H1 (cell line): ENCODE measurements around the gene ALAS1. TPM values are rescaled to one million over a fixed set of nuclear protein-coding genes. Genes with fewer than 3 reads are reported as not detected.
"Not testable (repeated sequence)": the region's sequence is repeated elsewhere in the genome, so short reads cannot be mapped to it uniquely, and the experiment has no call there.

Experiments
- CTCF ChIA-PET: fragments of 300-600 bp; sonication (Branson Sonifier 250); formaldehyde crosslinking; loops from one replicate; lab custom pipeline; 2021; ENCODE audit not compliant: partially characterized antibody; lab: Charles Lee
- POLR2A ChIA-PET: fragments of 300-600 bp; sonication (Branson Sonifier 250); formaldehyde crosslinking; loops from one replicate; lab custom pipeline; 2021; ENCODE audit warnings: inconsistent platforms; ENCODE audit not compliant: partially characterized antibody; lab: Charles Lee
- DNase-seq, 2 experiments: peaks; one replicate each; pipeline versions ENCODE4 v3.0.0 to v3.0.0-alpha.2; 2010 to 2022; ENCODE audit warnings: low spot score in 2 of 2, low read depth in 1 of 2, mixed read lengths in 1 of 2
- FAIRE-seq: peaks from 2 replicates; lab custom pipeline; 2011; peaks lifted over from hg19 to GRCh38; lab: Jason Lieb, UNC
- H2AFZ ChIP-seq: 2 replicates; pipeline ENCODE4 v1.8.1; 2012; ENCODE audit warnings: low read length, inconsistent platforms
- H2AK5ac ChIP-seq: 2 replicates; pipeline ENCODE4 v1.6.1; 2013; ENCODE audit warnings: low read depth, low read length
- H2BK120ac ChIP-seq: replicated peaks from 2 replicates; pipeline ENCODE3; 2013; ENCODE audit warnings: low read depth, low read length, inconsistent platforms
- H2BK12ac ChIP-seq: 2 replicates; pipeline ENCODE4 v1.6.1; 2013; ENCODE audit warnings: low read depth, low read length
- H2BK15ac ChIP-seq: 2 replicates; pipeline ENCODE4 v1.6.1; 2013; ENCODE audit warnings: low read length
- H2BK20ac ChIP-seq: 2 replicates; pipeline ENCODE4 v1.6.1; 2013; ENCODE audit warnings: low read length
- H2BK5ac ChIP-seq: 2 replicates; pipeline ENCODE4 v1.6.1; 2013; ENCODE audit warnings: low read depth, low read length
- H3K14ac ChIP-seq: 2 replicates; pipeline ENCODE4 v1.6.1; 2013; ENCODE audit warnings: inconsistent platforms; ENCODE audit not compliant: insufficient read length
- H3K18ac ChIP-seq: 2 replicates; pipeline ENCODE4 v1.6.1; 2013; ENCODE audit warnings: low read length; ENCODE audit errors: extremely low read depth
- H3K23ac ChIP-seq: 2 replicates; pipeline ENCODE4 v1.6.1; 2013; ENCODE audit warnings: inconsistent platforms; ENCODE audit not compliant: insufficient read length
- H3K23me2 ChIP-seq: 2 replicates; pipeline ENCODE4 v1.6.1; 2013; ENCODE audit warnings: low read depth, low read length
- H3K27ac ChIP-seq: 2 replicates; pipeline ENCODE4 v1.6.1; 2011; ENCODE audit warnings: low read depth, low read length, inconsistent platforms
- H3K27me3 ChIP-seq, 4 experiments: replicated peaks in 1 of 4; 1 replicate in 1 of 4; 2 replicates in 3 of 4; pipeline versions ENCODE4 v1.6.1 to v1.8.1; 2011 to 2013; ENCODE audit warnings: low read length in 3 of 4, mild to moderate bottlenecking in 3 of 4, inconsistent platforms in 2 of 4, mixed read lengths in 2 of 4, moderate library complexity in 1 of 4; ENCODE audit not compliant: control insufficient read depth in 3 of 4, insufficient read depth in 3 of 4; ENCODE audit errors: extremely low read depth in 1 of 4
- H3K36me3 ChIP-seq, 4 experiments: 2 replicates each; pipeline versions ENCODE4 v1.6.1 to v1.8.1; 2011 to 2013; ENCODE audit warnings: mild to moderate bottlenecking in 4 of 4, low read length in 3 of 4, moderate library complexity in 2 of 4, control low read depth in 1 of 4, inconsistent platforms in 1 of 4; ENCODE audit not compliant: insufficient read depth in 4 of 4, control insufficient read depth in 2 of 4
- H3K4ac ChIP-seq: replicated peaks from 2 replicates; pipeline ENCODE3; 2013; ENCODE audit warnings: low read length, low read depth, mixed read lengths, inconsistent platforms; ENCODE audit not compliant: insufficient read length
- H3K4me1 ChIP-seq, 4 experiments: replicated peaks in 1 of 4; 1 replicate in 1 of 4; 2 replicates in 3 of 4; pipeline versions ENCODE4 v1.6.1 to v1.8.1; 2011 to 2013; ENCODE audit warnings: low read length in 3 of 4, inconsistent platforms in 2 of 4, mixed read lengths in 1 of 4; ENCODE audit not compliant: insufficient read depth in 4 of 4, control insufficient read depth in 3 of 4
- H3K4me2 ChIP-seq, 2 experiments: 2 replicates each; pipeline versions ENCODE4 v1.6.1 to v1.8.1; 2011 to 2013; ENCODE audit warnings: low read depth in 2 of 2, low read length in 2 of 2, control low read depth in 1 of 2, inconsistent platforms in 1 of 2, mild to moderate bottlenecking in 1 of 2; ENCODE audit not compliant: insufficient read depth in 1 of 2
- H3K4me3 ChIP-seq, 4 experiments: fragments of 200-600, 300-600 bp in 1 of 4; sonication (generic), shearing (Covaris generic), sonication (Bioruptor Twin) in 1 of 4; 2 replicates each; pipeline versions ENCODE4 v1.5.1 to v1.8.1; 2011 to 2016; ENCODE audit warnings: low read length in 4 of 4, low read depth in 3 of 4, control low read depth in 2 of 4, inconsistent platforms in 2 of 4, mild to moderate bottlenecking in 2 of 4, mixed read lengths in 1 of 4, moderate library complexity in 1 of 4; ENCODE audit not compliant: insufficient read depth in 2 of 4; ENCODE audit errors: extremely low read depth in 1 of 4
- H3K56ac ChIP-seq: replicated peaks from 2 replicates; pipeline ENCODE3; 2013; ENCODE audit warnings: low read depth, mild to moderate bottlenecking, mixed read lengths, low read length, inconsistent platforms; ENCODE audit not compliant: insufficient read length
- H3K79me1 ChIP-seq: 2 replicates; pipeline ENCODE4 v1.6.1; 2013; ENCODE audit warnings: low read depth, low read length, control low read depth
- H3K79me2 ChIP-seq, 2 experiments: 2 replicates each; pipeline versions ENCODE4 v1.6.1 to v1.8.1; 2012 to 2013; ENCODE audit warnings: low read length in 2 of 2, mild to moderate bottlenecking in 2 of 2, inconsistent platforms in 1 of 2; ENCODE audit not compliant: insufficient read depth in 2 of 2, control insufficient read depth in 1 of 2
- H3K9ac ChIP-seq, 4 experiments: replicated peaks in 1 of 4; 1 replicate in 1 of 4; 2 replicates in 3 of 4; pipeline versions ENCODE4 v1.6.1 to v1.8.1; 2011 to 2013; ENCODE audit warnings: low read depth in 3 of 4, low read length in 3 of 4, control low read depth in 2 of 4, mild to moderate bottlenecking in 2 of 4, moderate library complexity in 2 of 4, inconsistent platforms in 1 of 4; ENCODE audit errors: extremely low read depth in 1 of 4
- H3K9me3 ChIP-seq, 2 experiments: 2 replicates each; pipeline versions ENCODE4 v1.6.1 to v1.8.1; 2012 to 2013; ENCODE audit warnings: mild to moderate bottlenecking in 2 of 2, moderate library complexity in 2 of 2, control low read depth in 1 of 2, inconsistent platforms in 1 of 2, low read depth in 1 of 2, low read length in 1 of 2, mixed read lengths in 1 of 2; ENCODE audit not compliant: insufficient read depth in 2 of 2
- H4K20me1 ChIP-seq, 2 experiments: replicated peaks in 1 of 2; 2 replicates each; pipeline versions ENCODE3 to v1.8.1; 2011 to 2013; ENCODE audit warnings: inconsistent platforms in 2 of 2, low read length in 2 of 2, mild to moderate bottlenecking in 1 of 2; ENCODE audit not compliant: insufficient read depth in 2 of 2, control insufficient read depth in 1 of 2
- H4K5ac ChIP-seq: 2 replicates; pipeline ENCODE4 v1.6.1; 2013; ENCODE audit warnings: low read length, low read depth, mixed read lengths, inconsistent platforms; ENCODE audit not compliant: insufficient read length
- H4K8ac ChIP-seq: 2 replicates; pipeline ENCODE4 v1.8.0; 2013; ENCODE audit warnings: mild to moderate bottlenecking, moderate library complexity, low read length, inconsistent platforms; ENCODE audit not compliant: insufficient read depth; ENCODE audit errors: extremely low read depth
- H4K91ac ChIP-seq: replicated peaks from 2 replicates; pipeline ENCODE3; 2013; ENCODE audit warnings: low read length, mixed read lengths, inconsistent platforms; ENCODE audit not compliant: insufficient read length
- YY1 ChIP-seq: IDR thresholded peaks from 2 replicates; pipeline ENCODE4 v1.6.1; 2011; ENCODE audit warnings: low read depth, mild to moderate bottlenecking, low read length
- whole genome bisulfite sequencing, 2 experiments: shearing (Covaris generic) in 1 of 2; methylation state at CpG; one replicate each; pipeline versions ENCODE4 v1.1.6 to v1.1.7; 2013 to 2015; ENCODE audit warnings: low lambda C conversion rate in 2 of 2, mixed read lengths in 2 of 2, inconsistent platforms in 1 of 2, low coverage in 1 of 2, missing lambda C conversion rate in 1 of 2; ENCODE audit not compliant: insufficient replicate concordance in 2 of 2, insufficient coverage in 1 of 2, insufficient read length in 1 of 2; ENCODE audit errors: extremely low coverage in 1 of 2, missing lambda C conversion rate in 1 of 2; 5-methylcytosine and 5-hydroxymethylcytosine counted together
- polyA plus RNA-seq, 7 experiments: library from polyadenylated mRNA; depleted of rRNA in 3 of 7; stranded (reverse) in 5 of 7; unstranded in 2 of 7; fragments of >200 nt in 5 of 7; fragments of 200-250 nt in 2 of 7; gene quantifications; 1 replicate in 5 of 7; 2 replicates in 1 of 7; 4 replicates in 1 of 7; pipeline versions ENCODE4 v1.2.1 to v1.2.3, GENCODE V29; 2011 to 2013; ENCODE audit warnings: missing spikeins in 2 of 7, mixed read lengths in 2 of 7
- total RNA-seq: library from RNA; stranded (reverse); fragmentation: NEBNext Ultra II Directional; extraction: Animal tissue kit (Norgen Biotek cat#: 25700); gene quantifications from 2 replicates; pipeline ENCODE4 v1.2.1, GENCODE V29; 2021

Gene ALAS1
- total and polyA plus RNA-seq, 2 of the 8 experiments (the other 6 are each of a cell fraction or from before 2014, with no cell fraction given) = 45.9 to 84.4 TPM

- TF ChIP-seq YY1 = no peak
- TF ChIP-seq, all 59 proteins: peak for 0
Observed at GRCh38 chr3:52150860-52151259, 47.1 kb upstream of the ALAS1 start (continued).

DNA sequence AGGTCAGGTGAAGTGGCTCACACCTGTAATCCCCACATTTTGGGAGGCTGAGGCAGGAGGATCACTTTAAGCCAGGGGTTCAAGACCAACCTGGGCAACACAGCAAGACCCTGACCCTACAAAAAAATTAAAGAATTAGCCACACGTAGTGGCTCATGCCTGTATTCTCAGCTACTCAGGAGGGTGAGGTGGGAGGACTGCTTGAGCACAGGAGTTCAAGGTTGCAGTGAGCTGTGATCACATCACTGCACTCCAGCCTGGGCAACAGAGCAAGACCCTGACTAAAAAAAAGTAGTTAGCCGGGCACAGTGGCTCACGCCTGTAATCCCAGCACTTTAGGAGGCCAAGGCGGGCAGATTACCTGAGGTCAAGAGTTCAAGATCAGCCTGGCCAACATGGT lies 46.0 kb upstream of the ALAS1 start:
- H2BK15ac ChIP-seq, H2BK20ac ChIP-seq, H4K20me1 ChIP-seq, H3K27ac ChIP-seq, H4K91ac ChIP-seq, H2BK5ac ChIP-seq, H3K9me3 ChIP-seq, H2AFZ ChIP-seq, H3K4me3 ChIP-seq, H3K14ac ChIP-seq, H3K9ac ChIP-seq, H3K4me2 ChIP-seq, H3K56ac ChIP-seq, H3K23me2 ChIP-seq, H3K18ac ChIP-seq, H3K27me3 ChIP-seq, H3K23ac ChIP-seq, H4K8ac ChIP-seq, H3K4me1 ChIP-seq, H2BK120ac ChIP-seq, H2AK5ac ChIP-seq, H3K79me1 ChIP-seq, H2BK12ac ChIP-seq, DNase-seq, H4K5ac ChIP-seq, H3K4ac ChIP-seq, FAIRE-seq: not testable (repeated sequence)
- CTCF ChIA-PET = interaction anchor here (1.0 to 14.6 kb wide), 4 partner anchors 8 to 151 kb away, joined by 4 to 148 read pairs (median 8); partner anchors contain the start of gene DUSP7
- H3K79me2 ChIP-seq = peaks cover 0 to 17% of the 10 kb centered on the region in 2 experiments; a peak in 2 of 4 replicates
- peaks cover 6 to 20% (median 14%) of the 10 kb centered on the region in 4 experiments for H3K36me3 ChIP-seq
- POLR2A ChIA-PET = interaction anchor here (1.3 to 4.4 kb wide), 3 partner anchors 23 to 159 kb away, joined by 4 to 30 read pairs (median 5); partner anchors contain the start of gene RPL29
- WGBS, 2 experiments = 88% methylated on average over 4 of the region's 4 CpGs; no CpG with 5 or more reads in 1 of the 2 experiments
